CD4-positive, CD25-positive, alpha-beta regulatory T cell (primary cell): Measurements from ENCODE around the gene ZBTB8OS. TPM values are rescaled to one million over a fixed set of nuclear protein-coding genes. Genes with fewer than 3 reads are reported as not detected.
"Not testable (repeated sequence)": the region's sequence is repeated elsewhere in the genome, so short reads cannot be mapped to it uniquely, and the experiment has no call there.

Source experiments
- ATAC-seq, 2 donors: fragments of 150-1000 bp; cut with Tn5 transposase; one replicate each; pipeline ENCODE4 v1.10.0; 2021; ENCODE audit warnings: low read depth in 2 of 2, moderate number of reproducible peaks in 2 of 2, moderate library complexity in 1 of 2
- DNase-seq, 3 donors: peaks; one replicate each; pipeline versions ENCODE4 v3.0.0 to v3.0.0-alpha.2; 2012 to 2022; ENCODE audit warnings: mixed read lengths in 1 of 3
- H3K27ac ChIP-seq: one replicate; pipeline ENCODE4 v1.7.0; 2013; ENCODE audit warnings: mild to moderate bottlenecking, low read length; ENCODE audit not compliant: insufficient read depth, poor library complexity, severe bottlenecking
- H3K27me3 ChIP-seq: one replicate; pipeline ENCODE4 v1.7.0; 2013; ENCODE audit warnings: low read length; ENCODE audit not compliant: control insufficient read depth, insufficient read depth
- H3K36me3 ChIP-seq: one replicate; pipeline ENCODE4 v1.7.0; 2013; ENCODE audit warnings: mild to moderate bottlenecking, low read length, moderate library complexity; ENCODE audit not compliant: control insufficient read depth, insufficient read depth
- H3K4me1 ChIP-seq: 2 replicates; pipeline ENCODE4 v1.7.0; 2013; ENCODE audit warnings: mild to moderate bottlenecking, low read length; ENCODE audit not compliant: insufficient read depth, control insufficient read depth, poor library complexity, severe bottlenecking
- H3K4me3 ChIP-seq: one replicate; pipeline ENCODE4 v1.7.0; 2013; ENCODE audit warnings: low read depth, mild to moderate bottlenecking, low read length, moderate library complexity
- H3K9me3 ChIP-seq, 2 experiments: 1 replicate in 1 of 2; 2 replicates in 1 of 2; pipeline ENCODE4 v1.7.0; 2013; ENCODE audit warnings: low read length in 2 of 2, mild to moderate bottlenecking in 1 of 2, moderate library complexity in 1 of 2; ENCODE audit not compliant: control insufficient read depth in 2 of 2
- H3K27ac Mint-ChIP-seq, 3 donors: one replicate each; pipeline ENCODE4 v1.8.0; 2020 to 2022; ENCODE audit warnings: mild to moderate bottlenecking in 3 of 3, mixed read lengths in 3 of 3, moderate library complexity in 2 of 3
- H3K27me3 Mint-ChIP-seq: one replicate; pipeline ENCODE4 v1.8.0; 2022; ENCODE audit warnings: mild to moderate bottlenecking, mixed read lengths
- H3K36me3 Mint-ChIP-seq: one replicate; pipeline ENCODE4 v1.8.0; 2020; ENCODE audit warnings: mixed read lengths
- H3K4me1 Mint-ChIP-seq, 4 donors: one replicate each; pipeline ENCODE4 v1.8.0; 2020 to 2022; ENCODE audit warnings: mixed read lengths in 4 of 4, mild to moderate bottlenecking in 1 of 4
- H3K4me3 Mint-ChIP-seq, 4 donors: one replicate each; pipeline ENCODE4 v1.8.0; 2020 to 2022; ENCODE audit warnings: mild to moderate bottlenecking in 4 of 4, mixed read lengths in 4 of 4, moderate library complexity in 3 of 4
- H3K9me3 Mint-ChIP-seq, 7 donors: one replicate each; pipeline ENCODE4 v1.8.0; 2020 to 2022; ENCODE audit warnings: mixed read lengths in 7 of 7, mild to moderate bottlenecking in 3 of 7, moderate library complexity in 2 of 7
- polyA plus RNA-seq, 4 donors: library from polyadenylated mRNA; unstranded; fragments of 300-500 nt; fragmentation: Illumina TruSeq; gene quantifications; one replicate each; pipeline ENCODE4 v1.2.3, GENCODE V29; 2021
- total RNA-seq: library from RNA; stranded (reverse); gene quantifications from one replicate; pipeline ENCODE4 v1.2.3, GENCODE V29; 2022

Gene ZBTB8OS
- total RNA-seq (40.8 TPM), polyA plus RNA-seq (100 to 1,000 TPM in 1 of 4 donors, 10 to 100 TPM in 3; 72.9 to 117 (median 89.0) TPM)

DNA sequence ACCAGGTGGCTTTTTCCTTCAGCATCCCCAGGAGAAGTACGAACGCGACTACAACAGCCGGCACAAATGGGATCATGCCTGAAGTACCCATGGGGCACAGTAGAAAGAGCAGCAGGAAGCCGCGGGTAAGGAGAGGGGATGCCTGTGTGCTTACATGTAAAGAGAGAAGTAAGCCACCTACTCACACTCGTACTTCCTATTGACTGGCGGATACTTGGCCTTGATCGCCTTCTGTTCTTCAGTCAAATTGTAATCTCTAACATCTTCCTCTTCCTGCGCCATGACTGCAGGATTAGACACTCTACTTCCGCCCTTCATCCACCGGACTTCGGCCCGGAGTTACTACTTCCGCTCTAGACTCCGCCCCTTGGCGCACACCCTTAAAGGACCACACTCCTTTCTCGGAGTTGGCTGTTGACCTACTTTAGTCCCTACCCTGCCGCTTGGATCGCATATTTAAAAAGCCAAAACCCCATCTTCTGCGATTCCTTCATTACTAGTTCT, at the start of gene ZBTB8OS:
Gene ZBTB8OS, minus strand, starts transcription at position 303 of the 504 bp plus-strand sequence. Its CDS starts 21 bp downstream, at position 282.
- peak; percentile 87 to 96 (median 91) for DNase-seq
- Histone ChIP-seq H3K9me3 (no peaks in the 10 kb centered on the region), H3K27me3 (no peaks in the 10 kb centered on the region), H3K36me3 (peaks cover 24% of the 10 kb centered on the region), H3K4me1 (peaks cover 58% of the 10 kb centered on the region), H3K27ac (peak within 1 kb of the TSS; percentile 99), H3K4me3 (peak within 1 kb of the TSS; percentile 93)
- Mint-ChIP-seq H3K4me3 (peak within 1 kb of the TSS; percentile 89 to 95 (median 95)), H3K9me3 (no peaks in the 10 kb centered on the region), H3K4me1 (peaks cover 12 to 75% (median 47%) of the 10 kb centered on the region in 4 donors), H3K27me3 (peaks cover 6% of the 10 kb centered on the region), H3K27ac (peak within 1 kb of the TSS; percentile 96 to 100 (median 98)), H3K36me3 (peaks cover 10% of the 10 kb centered on the region)
- ATAC-seq: peak; percentile 72 to 75

DNA sequence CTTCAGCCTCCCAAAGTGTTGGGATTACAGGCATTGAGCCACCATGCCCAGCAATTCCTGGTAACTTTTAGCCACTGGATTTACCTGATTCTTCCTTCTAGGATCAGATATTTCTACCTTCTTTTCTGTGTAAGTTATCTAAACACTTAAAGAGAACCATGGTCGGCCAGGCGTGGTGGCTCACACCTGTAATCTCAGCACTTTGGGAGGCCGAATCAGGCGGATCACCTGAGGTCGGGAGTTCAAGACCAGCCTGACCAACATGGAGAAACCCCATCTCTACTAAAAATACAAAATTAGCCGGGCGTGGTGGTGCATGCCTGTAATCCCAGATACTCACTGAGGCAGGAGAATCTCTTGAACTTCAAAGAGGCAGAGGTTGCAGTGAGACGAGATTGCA, 46.6 kb upstream of the ZBTB8OS start:
- H3K4me3 Mint-ChIP-seq, H3K36me3 ChIP-seq, ATAC-seq, H3K4me1 Mint-ChIP-seq, H3K4me3 ChIP-seq, H3K4me1 ChIP-seq, H3K27ac ChIP-seq, H3K9me3 Mint-ChIP-seq, DNase-seq, H3K27me3 ChIP-seq, H3K36me3 Mint-ChIP-seq, H3K9me3 ChIP-seq: not testable (repeated sequence)
- Mint-ChIP-seq H3K27me3 (peaks cover 24% of the 10 kb centered on the region), H3K27ac (peak overlapping the region in 1 of 3 donors; percentile 66)

DNA sequence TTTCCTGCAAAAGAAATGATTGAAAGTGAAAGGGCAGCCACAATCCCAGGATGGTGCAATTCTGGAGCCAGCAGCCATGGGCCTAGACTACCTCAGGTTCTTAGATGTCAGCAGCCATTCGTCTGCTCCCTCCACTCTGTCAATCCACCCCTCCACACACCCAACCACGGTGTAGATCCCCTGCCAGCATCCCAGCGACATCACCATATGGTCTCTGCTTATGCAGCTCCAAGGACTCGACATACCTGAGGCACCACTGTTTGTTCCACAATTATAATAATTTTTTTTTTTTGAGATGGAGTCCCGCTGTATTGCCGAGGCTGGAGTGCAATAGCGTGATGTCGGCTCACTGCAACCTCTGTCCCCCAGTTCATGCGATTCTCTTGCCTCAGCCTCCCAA, 45.7 kb upstream of the ZBTB8OS start:
- Histone ChIP-seq H3K36me3 (no peaks in the 10 kb centered on the region), H3K4me1 (no peaks in the 10 kb centered on the region), H3K27ac (no peak overlapping the region), H3K4me3 (no peak overlapping the region), H3K27me3 (no peaks in the 10 kb centered on the region), H3K9me3 (no peaks in the 10 kb centered on the region)
- DNase-seq: no peak
- H3K36me3 Mint-ChIP-seq: no peaks in the 10 kb centered on the region
- no peak overlapping the region for H3K4me3 Mint-ChIP-seq
- peaks cover 0 to 3% (median under 1%) of the 10 kb centered on the region in 4 donors for H3K4me1 Mint-ChIP-seq
- H3K27ac Mint-ChIP-seq: no peak overlapping the region
- H3K9me3 Mint-ChIP-seq: no peaks in the 10 kb centered on the region
- ATAC-seq: no peak
- H3K27me3 Mint-ChIP-seq: peaks cover 15% of the 10 kb centered on the region

DNA sequence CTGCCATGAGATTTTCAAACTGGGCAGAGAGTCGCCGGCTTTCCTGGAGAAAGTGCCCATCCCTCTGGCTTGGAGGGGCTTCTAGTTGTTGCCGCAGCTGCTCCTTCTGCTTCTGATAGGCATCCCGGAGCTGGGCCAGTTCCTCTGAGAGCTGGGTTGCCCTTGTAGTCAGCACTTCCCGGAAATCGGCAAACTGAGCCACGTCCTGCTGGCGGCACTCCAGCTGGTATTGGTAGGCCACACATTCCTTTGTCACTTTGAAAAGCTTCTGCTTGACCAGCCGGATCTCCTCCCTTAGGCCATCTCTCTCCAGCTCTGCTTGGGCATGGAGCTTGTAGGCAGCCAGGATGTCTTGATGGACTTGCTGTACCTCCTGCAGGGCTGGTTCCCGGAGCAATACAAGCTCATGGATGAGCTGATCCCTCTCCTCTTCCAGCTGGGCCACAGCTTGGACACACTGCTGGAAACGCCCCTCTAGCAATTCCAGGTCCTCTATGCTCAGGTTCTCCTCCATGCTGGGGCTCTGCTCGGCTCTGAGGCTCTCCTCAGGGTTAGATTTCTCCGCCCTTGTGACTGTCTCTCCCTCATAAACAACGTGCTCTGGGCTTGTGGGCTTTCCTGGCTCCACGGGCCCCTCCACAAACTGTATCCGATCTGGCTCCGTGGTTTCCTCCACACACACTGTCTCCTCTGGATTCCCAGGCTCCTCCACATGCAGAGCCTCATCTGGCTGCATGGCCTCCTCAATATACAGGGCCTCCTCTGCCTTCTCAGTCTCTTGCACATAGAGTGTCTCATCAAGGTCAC, 45.0 kb upstream of the ZBTB8OS start:
- peaks cover 11% of the 10 kb centered on the region for H3K27me3 Mint-ChIP-seq

GRCh38 chr1:32693455-32694174, 43.3 kb upstream of the ZBTB8OS start:
- Histone ChIP-seq H3K4me1 (no peaks in the 10 kb centered on the region), H3K9me3 (no peaks in the 10 kb centered on the region), H3K27me3 (no peaks in the 10 kb centered on the region), H3K4me3 (no peak overlapping the region), H3K36me3 (no peaks in the 10 kb centered on the region), H3K27ac (no peak overlapping the region)
- Mint-ChIP-seq H3K4me1 (peaks cover 0 to 3% (median 0%) of the 10 kb centered on the region in 4 donors), H3K9me3 (peaks cover 0 to 1% (median 0%) of the 10 kb centered on the region in 7 donors), H3K27me3 (peaks cover 6% of the 10 kb centered on the region), H3K4me3 (peak overlapping the region in 1 of 4 donors; percentile 47), H3K27ac (no peak overlapping the region), H3K36me3 (no peaks in the 10 kb centered on the region)
- DNase-seq (no peak), ATAC-seq (no peak)

More for the DNA sequence above, 45.0 kb upstream of the ZBTB8OS start:
- DNase-seq (peak in 1 of 3 donors; percentile 14), ATAC-seq (no peak)
- Mint-ChIP-seq H3K4me3 (no peak overlapping the region), H3K4me1 (peaks cover 0 to 3% (median under 1%) of the 10 kb centered on the region in 4 donors), H3K36me3 (no peaks in the 10 kb centered on the region), H3K27ac (no peak overlapping the region), H3K9me3 (no peaks in the 10 kb centered on the region)
- Histone ChIP-seq H3K27ac (no peak overlapping the region), H3K4me3 (no peak overlapping the region), H3K36me3 (no peaks in the 10 kb centered on the region), H3K27me3 (no peaks in the 10 kb centered on the region), H3K9me3 (no peaks in the 10 kb centered on the region), H3K4me1 (no peaks in the 10 kb centered on the region)

DNA sequence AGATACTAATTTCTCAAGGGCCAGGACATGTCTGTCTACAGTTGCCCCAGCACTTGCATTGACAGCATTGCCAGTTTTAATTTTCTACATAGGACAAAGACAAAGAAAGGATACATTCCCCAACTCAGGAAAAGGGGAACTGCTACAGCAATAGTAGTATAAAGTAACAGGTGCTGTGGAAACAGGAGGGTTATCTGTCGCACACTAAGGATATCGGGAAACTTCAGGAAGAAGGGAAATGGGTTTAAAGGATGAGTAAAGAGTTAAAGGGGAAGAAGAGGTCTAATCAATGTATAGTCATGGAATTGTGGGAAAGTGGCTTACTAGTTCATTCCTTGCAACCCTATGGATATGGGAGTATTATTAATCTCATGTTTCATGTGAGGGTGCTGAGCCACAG, 36.0 kb upstream of the ZBTB8OS start:
- H3K4me1 ChIP-seq: no peaks in the 10 kb centered on the region
- H3K9me3 Mint-ChIP-seq: peaks cover 0 to 1% (median 0%) of the 10 kb centered on the region in 7 donors
- DNase-seq (no peak), ATAC-seq (no peak)
- H3K36me3 Mint-ChIP-seq: peaks cover 19% of the 10 kb centered on the region
- no peaks in the 10 kb centered on the region for H3K27me3 Mint-ChIP-seq
- H3K27ac Mint-ChIP-seq: peak overlapping the region in 2 of 3 donors; percentile 2 to 72
- H3K4me1 Mint-ChIP-seq: no peaks in the 10 kb centered on the region
- H3K27ac ChIP-seq: no peak overlapping the region
- H3K27me3 ChIP-seq: no peaks in the 10 kb centered on the region
- H3K4me3 ChIP-seq: no peak overlapping the region
- no peaks in the 10 kb centered on the region for H3K9me3 ChIP-seq
- no peak overlapping the region for H3K4me3 Mint-ChIP-seq
- H3K36me3 ChIP-seq: peaks cover 44% of the 10 kb centered on the region

- no peak for DNase-seq
- Mint-ChIP-seq H3K36me3 (peaks cover 28% of the 10 kb centered on the region), H3K4me1 (no peaks in the 10 kb centered on the region), H3K9me3 (peaks cover 0 to 1% (median 0%) of the 10 kb centered on the region in 7 donors), H3K4me3 (no peak overlapping the region), H3K27me3 (no peaks in the 10 kb centered on the region), H3K27ac (peak overlapping the region in 1 of 3 donors; percentile 2)
- no peak for ATAC-seq
- no peaks in the 10 kb centered on the region for H3K27me3 ChIP-seq
- H3K4me3 ChIP-seq: no peak overlapping the region
- H3K36me3 ChIP-seq: peaks cover 50% of the 10 kb centered on the region
- no peaks in the 10 kb centered on the region for H3K9me3 ChIP-seq
- H3K4me1 ChIP-seq: no peaks in the 10 kb centered on the region
- H3K27ac ChIP-seq: no peak overlapping the region
These were observed 35.1 kb upstream of the ZBTB8OS start for GRCh38 chr1:32685498-32685897.
